Measurements from ENCODE around the gene MAP3K15.
"Not testable (repeated sequence)": the region's sequence is repeated elsewhere in the genome, so short reads cannot be mapped to it uniquely, and the experiment has no call there.

The MAP3K15 gene

DNA sequence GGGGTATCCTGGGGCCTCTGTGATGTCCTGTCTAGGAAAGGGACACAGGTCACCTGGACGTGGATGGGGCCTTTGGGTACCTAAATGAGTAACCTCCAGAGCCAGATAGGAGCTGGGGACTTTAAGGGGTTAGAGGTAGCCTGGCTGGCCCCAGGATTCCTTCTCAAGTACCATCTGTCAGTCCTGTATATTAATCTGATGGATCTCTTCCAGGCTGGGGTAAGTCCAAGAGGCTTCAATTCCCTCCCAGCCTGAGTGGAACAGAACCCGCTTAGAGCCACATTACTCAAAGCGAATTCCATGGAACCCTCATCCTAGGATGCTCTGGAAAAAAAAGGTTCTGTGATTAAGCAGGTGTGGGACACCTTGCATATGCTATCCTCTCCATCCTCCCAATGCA is 24.8 kb upstream of the MAP3K15 start:
- no peak for DNase-seq (ENCODE audit: low read depth)

DNA sequence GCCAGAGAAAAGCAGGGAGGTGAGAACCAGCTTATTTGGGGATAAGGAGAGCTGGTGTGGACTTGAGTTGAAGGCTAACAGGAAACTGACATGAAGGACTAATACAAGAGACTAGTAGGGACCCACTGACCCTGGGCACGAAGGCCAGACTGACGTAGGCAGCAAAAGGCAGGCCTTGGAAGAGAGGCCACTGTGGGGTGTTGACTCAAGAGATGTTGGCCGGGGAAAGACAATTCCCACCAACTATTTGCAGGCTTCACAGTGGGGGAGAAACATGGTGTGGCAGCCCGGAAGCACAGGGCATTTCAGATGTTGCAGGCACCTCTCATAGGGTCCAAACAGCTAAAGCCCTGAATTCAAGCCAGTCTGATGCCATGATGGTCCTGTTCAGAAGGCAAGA is 24.4 kb upstream of the MAP3K15 start:
- no peak for DNase-seq (ENCODE audit: low read depth)

DNA sequence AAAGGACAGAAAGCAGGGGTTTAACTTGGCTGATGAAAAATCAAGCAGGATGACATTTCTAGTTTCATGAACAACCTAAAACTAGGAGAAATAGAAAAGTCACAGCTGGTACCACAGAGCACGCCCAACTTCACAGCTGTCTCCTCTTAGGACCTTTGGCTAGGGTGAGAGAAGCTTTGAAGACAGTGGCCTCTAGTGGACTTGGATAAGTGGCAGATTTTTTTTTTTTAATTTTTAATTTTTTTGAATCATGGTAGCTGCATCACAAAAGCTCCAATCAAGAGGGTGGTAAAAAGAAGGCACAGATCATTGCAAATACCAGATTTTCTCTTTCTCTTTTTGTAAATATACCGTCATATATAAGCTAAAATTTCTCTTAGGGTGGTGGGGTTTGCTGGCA is 20.2 kb upstream of the MAP3K15 start:
- DNase-seq (ENCODE audit: low read depth): peak; percentile 21

DNA sequence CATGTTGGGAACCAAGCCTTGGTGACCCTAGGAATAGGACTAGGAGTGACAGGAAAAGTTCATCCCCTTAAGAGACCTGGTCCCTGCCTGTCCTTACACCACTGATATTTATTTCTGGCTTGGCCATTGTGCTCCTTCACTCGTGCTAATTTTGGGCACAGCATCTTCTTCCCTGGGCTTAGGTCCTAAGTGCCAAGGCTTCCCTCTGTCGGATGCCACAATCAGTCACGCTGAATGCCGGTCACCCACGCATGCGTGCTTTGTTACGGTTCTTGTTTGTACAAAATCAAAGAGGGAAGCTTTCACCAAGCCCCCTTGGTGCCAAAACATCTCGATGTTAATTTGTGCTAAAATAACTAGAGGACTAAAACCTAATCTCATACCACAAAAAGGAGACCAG is 17.4 kb upstream of the MAP3K15 start:
- no peak for DNase-seq (ENCODE audit: low read depth)

DNA sequence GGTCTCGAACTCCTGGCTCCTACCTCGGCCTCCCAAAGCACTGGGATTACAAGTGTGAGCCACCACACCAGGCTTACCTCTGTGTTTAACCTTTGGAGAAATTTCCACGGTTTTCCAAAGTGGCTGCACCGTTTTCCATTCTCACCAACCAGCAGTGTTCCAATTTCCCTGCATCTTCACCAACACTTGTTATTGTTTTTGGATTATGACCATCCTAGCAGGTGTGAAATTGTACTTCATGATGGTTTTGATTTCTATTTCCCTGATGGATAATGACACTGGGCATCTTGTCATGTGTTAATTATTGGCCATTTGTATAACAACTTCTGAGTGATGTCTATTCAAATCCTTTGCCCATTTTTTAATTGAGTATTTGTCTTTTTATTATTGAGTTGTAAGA is 2.7 kb upstream of the MAP3K15 start:
- DNase-seq (ENCODE audit: low read depth): no peak

DNA sequence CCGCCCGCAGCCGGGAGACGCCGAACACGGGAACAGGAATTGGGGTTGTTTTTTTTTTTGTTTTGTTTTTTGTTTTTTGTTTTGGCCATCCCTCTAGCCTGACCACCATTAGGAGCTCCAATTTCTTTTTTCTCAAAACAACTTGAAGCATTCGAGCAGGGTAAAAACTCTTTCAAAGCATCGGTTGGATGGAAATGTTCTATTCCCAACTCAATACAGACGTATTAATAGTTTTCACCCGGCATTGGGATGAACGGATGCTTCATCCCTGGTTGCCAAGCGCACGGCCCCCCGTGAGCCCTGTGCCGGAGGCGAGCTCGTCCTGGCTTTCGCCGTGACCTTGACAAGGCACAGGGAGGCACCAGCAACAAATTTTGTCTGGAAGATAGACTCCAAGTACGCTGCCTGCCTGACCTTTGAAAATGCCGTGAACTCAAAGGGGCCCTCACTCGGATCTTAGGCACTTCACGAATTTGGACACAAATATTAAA is 352 bp upstream of the MAP3K15 start:
- DNase-seq (ENCODE audit: low read depth): no peak

DNA sequence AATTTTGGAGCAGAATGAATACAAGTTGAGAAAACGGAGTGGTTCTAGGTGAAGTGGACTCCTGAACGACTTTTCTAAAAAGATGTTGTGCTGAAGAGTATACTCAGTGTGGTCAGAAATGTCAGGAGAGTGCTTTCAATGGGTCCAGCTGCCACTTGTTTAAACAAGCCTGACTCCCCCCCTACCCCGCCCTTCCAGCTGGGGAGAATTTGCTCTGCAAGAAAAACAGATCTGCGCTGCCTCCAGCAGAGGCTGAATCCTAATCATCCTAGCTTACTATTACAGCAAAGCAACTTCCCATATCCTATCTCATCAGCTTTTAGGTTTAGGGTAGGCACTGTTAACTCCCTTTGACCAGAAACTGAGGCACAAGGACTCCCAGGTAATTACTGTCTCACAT is 1.9 kb downstream of the MAP3K15 start:
- no peak for DNase-seq (ENCODE audit: low read depth)

DNA sequence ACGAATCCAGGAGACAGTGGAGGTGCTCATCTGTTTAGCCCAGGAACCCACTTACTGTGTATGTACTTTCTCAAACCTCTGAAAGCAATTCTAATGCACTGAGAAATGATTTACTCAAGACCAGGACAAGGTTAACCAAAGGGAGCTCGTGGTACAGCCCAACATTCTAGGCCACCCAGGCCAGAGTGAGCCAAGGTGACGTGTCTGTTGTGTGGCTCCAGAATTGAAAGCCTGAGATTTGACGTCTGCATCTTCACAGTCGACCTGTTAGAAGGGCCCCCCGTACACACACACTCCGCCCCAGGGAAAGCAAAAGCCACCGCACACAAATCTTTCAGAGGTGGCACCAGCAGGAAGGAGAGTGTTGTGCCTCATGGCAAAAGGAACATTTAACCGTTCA is 2.3 kb downstream of the MAP3K15 start:
- no peak for DNase-seq (ENCODE audit: low read depth)

DNA sequence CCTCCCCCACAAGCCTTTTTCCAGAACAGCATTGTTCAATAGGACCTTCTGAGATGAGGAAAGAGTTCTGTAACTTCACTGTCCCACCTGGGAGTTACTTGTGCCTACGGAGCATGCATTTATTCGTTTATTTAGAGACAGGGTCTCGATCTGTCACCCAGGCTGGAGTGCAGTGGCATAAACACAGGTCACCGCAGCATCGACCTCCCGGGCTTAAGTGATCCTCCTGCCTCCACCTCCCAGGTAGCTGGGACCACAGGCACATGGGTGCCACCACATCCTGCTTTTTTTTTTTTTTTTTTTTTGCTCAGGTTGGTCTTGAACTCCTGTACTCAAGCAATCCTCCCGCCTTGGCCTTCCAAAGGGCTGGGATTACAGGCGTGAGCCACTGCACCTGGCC is 2.9 kb downstream of the MAP3K15 start:
- no peak for DNase-seq (ENCODE audit: low read depth)

DNA sequence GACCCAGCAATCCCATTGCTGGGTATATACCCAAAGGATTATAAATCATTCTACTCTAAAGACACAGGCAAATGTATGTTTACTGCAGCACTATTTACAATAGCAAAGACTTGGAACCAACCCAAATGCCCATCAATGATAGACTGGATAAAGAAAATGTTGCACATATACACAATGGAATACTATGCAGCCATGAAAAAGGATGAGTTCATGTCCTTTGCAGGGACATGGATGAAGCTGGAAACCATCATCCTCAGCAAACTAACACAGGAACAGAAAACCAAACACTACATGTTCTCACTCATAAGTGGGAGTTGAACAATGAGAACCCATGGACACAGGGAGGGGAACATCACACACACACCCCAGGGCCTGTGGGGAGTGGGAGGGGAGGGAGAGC is 3.5 kb downstream of the MAP3K15 start:
- not testable (repeated sequence) for DNase-seq (ENCODE audit: low read depth)

DNA sequence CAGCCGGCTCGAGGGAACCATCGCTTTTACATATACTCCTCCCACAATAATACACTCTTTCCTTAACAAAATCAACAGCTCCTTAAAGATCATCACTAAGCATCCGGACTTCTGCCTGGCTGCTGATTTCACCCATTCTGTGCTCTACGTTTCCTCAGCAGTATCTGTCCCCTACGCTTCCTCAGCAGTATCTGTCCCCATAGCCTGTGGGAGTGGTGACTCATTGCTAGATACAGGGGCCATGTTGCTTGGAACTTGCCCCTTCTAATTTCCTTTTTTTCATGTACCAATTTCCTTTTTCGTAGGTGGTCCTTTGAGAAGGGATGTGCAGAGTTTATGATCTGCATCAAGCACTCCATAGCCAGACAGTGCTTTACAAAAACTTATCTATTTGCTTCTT is 18.6 kb downstream of the MAP3K15 start:
- no peak for DNase-seq (ENCODE audit: low read depth)

DNA sequence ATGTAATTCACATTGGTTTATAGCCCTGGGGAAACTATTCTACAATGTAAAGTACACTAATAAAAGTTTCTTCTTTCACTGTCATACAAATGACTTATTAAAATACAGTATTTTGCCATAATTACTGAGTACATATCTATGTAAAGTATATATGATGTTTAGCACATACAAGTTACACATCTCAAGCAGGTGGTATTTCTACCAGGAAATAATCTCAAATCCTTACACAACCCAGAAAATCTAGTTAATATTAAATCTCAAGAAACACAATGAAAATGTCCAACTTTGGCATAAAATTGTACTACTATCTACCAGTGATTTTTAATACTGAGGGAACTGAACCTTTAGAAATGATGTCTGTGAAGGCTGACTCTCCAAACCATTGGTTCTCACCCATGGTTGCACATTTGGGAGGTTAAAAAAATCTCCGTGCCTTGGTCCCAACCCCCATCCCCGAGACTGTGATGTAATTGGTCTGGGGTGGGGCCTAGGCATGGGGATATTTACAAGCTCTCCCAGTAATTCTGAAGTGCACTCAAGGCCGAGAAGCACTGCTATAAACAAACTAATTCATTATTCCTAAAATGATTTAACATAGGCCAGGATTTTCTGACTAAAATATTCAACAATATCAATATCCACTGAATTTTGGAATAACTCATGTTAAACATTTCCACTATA is 27.6 kb downstream of the MAP3K15 start:
- no peak for DNase-seq (ENCODE audit: low read depth)

DNA sequence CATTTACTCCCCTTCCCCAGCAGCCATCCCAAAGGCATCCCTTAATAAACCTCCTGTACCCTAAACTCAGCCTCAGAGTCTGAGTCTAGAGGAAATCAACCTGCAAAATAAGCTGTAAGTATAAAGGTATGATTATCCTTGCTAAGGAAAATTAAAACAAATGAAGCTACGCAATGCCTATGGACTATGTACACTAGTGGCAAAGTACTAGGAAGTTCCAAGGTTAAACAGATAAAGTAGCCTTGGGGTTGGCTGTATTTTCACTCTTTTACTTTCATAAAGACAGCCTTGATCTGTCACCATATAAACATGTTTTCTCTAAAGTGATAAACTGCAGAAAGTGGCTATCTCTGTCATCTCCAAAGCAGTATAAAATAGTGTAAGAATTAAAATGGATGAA is 35.9 kb downstream of the MAP3K15 start:
- DNase-seq (ENCODE audit: low read depth): no peak

DNA sequence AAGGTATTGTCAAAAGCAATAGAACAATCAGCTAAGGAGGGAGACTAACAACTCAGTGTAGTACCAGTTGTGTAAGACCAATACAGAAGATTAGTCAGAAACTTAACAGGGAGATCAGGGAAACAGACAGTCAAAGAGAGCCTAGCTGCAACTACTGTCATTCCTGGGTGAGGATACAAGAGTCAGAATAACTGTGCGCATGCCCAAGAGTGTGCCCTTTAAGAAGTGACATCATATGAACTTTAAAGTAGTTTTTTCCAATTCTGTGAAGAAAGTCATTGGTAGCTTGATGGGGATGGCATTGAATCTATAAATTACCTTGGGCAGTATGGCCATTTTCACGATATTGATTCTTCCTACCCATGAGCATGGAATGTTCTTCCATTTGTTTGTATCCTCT is 46.9 kb downstream of the MAP3K15 start:
- DNase-seq (ENCODE audit: low read depth): not testable (repeated sequence)

DNA sequence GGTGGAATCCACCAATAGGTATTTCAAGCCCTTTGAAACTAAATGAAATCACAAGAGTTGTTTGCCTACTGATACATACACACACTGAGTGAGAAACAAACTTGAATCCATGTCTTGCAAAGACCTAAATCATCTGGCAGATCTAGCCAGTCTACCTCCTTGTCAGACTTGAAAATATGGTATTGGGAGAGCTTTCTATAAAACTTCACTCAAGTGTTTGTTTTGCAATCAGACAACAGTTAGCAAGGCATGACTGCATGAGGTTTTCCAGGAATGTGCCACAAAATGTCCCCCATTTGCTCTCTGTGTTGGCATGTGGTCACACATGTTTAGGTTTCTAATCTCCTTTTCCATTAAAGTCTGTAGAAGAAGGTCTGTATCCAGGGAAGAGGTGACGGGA is 52.4 kb downstream of the MAP3K15 start:
- DNase-seq (ENCODE audit: low read depth): no peak

DNA sequence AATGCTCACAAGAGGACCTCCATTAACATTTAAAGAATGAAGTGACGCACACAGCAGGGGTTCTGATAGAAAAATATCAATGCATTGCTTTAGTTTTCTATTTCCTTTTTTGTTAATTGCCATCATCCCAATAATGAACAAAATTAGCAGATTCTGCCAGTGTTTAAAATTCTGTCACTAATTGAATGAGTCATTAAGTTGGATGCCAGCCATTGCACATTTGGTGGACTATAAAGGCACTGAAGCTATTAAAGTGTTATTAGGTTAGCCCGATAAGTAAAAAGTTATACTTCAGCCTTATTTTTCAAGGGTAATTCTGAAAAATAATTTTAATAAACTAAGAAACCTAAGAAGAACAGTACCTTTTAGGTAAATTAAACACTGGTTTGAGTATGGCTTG is 53.1 kb downstream of the MAP3K15 start:
- no peak for DNase-seq (ENCODE audit: low read depth)

DNA sequence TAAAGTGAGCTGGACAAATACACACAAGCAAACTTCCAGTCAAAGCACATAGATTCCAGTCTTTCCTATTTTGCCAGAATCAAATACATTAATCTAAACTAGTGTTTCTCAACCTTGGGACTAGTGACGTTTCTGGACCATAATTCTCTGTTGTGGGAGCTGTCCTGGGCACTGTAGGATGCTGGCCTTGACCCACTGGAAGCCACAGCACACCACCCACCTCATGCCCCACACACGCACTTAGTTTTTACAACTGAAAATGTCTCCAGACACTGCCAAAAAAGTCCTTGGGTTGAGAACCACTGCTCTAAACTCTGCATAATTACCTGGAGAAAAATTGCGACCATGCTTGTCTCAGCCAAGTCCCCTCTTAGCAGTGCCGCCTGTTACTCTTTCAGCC is 57.6 kb downstream of the MAP3K15 start:
- no peak for DNase-seq (ENCODE audit: low read depth)

DNA sequence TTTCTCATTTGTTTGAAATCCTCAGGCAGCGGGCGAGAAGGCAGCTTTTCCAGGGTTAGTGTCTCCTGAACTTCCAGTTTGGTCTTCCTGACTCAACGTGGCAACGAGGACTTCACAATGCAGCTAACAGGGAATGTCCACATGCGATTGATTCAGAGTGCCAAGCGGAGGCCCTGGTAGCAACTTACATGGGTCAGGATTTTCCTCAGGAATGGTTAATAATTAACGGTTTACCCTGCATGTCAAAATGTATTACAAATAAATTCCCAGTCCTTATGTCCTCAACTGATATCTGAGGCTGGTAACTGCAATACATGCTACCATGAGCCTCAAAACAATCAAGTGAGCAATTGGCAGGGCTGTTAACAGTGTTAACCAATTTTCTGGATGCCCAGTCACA is 67.2 kb downstream of the MAP3K15 start:
- no peak for DNase-seq (ENCODE audit: low read depth)

DNA sequence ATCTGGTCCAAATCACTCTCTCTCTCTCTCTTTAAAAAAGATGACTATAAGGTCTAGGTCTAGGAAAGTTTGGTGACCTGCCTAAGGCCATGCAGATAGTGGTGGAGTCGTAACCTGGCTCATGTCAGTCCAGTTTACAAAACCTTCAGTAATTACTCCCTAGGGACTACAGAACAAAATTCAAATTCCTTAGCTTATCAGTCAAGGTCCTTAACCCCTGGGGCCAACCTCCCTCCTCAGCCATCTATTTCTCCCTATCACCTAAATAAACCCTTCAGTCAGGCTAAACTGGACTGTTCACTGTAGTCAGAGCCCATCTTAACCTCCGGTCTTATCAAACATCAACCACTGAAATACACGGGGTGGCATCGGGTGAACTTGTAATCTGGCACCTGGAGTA is 68.9 kb downstream of the MAP3K15 start:
- DNase-seq (ENCODE audit: low read depth): no peak

DNA sequence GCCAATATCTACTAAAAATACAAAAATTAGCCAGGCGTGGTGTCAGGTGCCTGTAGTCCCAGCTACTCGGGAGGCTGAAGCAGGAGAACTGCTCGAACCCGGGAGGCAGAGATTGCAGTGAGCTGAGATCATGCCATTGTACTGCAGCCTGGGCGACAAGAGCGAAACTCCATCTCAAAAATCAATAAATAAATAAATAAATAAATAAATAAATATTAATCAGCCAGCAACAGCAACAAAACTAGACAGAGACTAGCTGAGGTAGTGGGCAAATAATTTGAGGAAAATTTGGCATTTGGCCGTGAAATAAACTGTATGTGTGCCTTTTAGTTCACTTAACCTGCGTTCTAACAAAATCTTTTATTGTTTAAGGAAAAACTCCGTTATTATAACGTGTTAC is 69.5 kb downstream of the MAP3K15 start:
- not testable (repeated sequence) for DNase-seq (ENCODE audit: low read depth)

DNA sequence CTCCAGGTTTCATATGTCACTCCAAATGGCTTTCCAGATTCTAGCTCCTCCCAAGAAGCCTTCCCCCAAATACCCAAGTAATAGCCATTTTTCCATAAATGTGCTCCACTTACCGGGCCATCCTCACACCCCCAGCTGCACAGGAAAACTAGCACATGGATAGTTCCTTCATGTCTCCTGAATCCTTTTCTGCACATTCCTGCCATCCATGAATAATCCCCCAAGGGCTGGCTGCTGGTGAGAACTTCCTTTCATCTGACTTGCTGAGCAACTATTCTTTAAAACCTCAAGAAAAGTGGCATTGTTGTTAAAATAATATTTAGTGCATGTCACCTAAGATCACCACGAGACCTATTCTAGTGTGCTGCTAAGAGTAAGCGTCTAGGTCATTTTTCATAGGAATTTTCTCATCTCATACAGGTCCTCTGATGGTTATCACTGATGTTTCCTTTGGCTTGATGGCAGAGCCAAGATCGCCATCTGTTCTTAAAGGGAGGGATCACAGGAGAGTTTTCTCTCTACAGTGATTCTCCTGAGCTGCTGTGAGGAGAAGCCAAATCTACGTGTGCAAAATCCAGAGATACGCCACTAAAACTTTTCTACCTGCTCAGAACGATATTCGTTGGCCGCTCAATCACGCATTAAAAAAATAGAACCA is 71.3 kb downstream of the MAP3K15 start:
- DNase-seq (ENCODE audit: low read depth): no peak

DNA sequence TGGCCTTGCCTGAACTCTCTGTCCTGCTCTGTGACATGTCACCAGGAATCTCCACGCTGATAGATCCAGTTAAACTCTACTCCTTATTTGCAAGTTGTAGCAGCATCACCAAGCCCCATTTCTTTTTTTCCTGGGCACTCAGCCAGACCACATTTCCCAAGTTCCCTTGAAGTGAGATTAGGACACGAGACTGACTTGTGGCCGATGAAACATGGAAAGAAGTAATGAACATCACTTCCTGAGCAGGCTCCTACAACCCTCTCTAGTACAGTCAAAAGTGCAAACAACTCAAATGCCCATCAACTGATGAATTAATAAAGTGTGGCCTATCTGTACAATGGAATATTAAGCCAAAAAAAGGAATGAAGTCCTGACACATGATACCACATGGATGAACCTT is 74.6 kb downstream of the MAP3K15 start:
- peak; percentile 1 for DNase-seq (ENCODE audit: low read depth)

DNA sequence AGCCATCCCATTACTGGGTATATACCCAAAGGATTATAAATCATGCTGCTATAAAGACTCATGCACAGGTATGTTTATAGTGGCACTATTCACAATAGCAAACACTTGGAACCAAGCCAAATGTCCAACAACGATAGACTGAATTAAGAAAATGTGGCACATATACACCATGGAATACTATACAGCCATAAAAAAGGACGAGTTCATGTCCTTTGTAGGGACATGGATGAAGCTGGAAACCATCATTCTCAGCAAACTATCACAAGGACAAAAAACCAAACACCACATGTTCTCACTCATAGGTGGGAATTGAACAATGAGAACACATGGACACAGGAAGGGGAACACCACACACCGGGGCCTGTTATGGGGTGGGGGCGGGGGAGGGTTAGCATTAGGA is 92.6 kb downstream of the MAP3K15 start:
- not testable (repeated sequence) for DNase-seq (ENCODE audit: low read depth)

DNA sequence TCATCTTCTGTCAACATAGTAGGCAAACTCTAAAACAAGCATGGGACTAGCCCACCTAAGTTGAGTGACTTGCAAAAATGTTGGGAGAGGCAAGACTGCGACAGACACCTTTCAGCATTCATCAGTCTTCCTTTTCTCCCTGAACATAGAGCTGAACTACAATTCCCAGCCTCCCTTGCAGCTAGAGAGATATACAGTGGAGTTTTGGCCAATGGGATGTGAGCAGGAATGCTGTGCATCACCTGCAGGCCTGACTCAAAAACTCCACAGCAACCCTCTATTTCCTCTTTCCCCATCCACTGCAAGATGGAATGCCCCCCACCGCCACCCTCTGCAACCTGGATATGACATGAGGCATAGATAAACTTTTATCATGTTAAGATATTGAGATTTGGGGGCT is 105.0 kb downstream of the MAP3K15 start:
- DNase-seq (ENCODE audit: low read depth): no peak
